ENCODE results near the gene RNF25.

DNA sequence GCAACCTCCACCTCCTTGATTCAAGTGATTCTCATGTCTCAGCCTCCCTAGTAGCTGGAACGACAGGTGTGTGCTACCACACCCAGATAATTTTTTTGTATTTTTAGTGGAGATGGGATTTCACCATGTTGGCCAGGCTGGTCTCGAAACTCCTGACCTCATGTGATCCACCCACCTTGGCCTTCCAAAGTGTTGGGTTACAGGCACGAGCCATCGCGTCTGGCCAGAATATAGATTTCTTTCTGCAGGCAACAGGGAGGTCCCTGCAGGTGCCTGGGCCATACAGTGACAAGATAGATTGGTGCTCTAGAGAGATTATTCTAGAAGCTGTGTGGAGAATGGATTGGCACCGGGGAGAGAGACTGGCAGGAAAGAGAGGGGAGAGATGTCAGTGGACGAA is 50.8 kb downstream of the RNF25 start:
- TF ChIP-seq, protein P1, sequence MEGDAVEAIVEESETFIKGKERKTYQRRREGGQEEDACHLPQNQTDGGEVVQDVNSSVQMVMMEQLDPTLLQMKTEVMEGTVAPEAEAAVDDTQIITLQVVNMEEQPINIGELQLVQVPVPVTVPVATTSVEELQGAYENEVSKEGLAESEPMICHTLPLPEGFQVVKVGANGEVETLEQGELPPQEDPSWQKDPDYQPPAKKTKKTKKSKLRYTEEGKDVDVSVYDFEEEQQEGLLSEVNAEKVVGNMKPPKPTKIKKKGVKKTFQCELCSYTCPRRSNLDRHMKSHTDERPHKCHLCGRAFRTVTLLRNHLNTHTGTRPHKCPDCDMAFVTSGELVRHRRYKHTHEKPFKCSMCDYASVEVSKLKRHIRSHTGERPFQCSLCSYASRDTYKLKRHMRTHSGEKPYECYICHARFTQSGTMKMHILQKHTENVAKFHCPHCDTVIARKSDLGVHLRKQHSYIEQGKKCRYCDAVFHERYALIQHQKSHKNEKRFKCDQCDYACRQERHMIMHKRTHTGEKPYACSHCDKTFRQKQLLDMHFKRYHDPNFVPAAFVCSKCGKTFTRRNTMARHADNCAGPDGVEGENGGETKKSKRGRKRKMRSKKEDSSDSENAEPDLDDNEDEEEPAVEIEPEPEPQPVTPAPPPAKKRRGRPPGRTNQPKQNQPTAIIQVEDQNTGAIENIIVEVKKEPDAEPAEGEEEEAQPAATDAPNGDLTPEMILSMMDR (conservative IDR thresholded peaks at IDR 0.05; ENCODE audit: low read depth, low read length), result no peak
- TF ChIP-seq POLR2A (IDR thresholded peaks at IDR 0.05; ENCODE audit: low read depth, low read length), result no peak
- TF ChIP-seq, protein P2, sequence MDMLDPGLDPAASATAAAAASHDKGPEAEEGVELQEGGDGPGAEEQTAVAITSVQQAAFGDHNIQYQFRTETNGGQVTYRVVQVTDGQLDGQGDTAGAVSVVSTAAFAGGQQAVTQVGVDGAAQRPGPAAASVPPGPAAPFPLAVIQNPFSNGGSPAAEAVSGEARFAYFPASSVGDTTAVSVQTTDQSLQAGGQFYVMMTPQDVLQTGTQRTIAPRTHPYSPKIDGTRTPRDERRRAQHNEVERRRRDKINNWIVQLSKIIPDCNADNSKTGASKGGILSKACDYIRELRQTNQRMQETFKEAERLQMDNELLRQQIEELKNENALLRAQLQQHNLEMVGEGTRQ (IDR thresholded peaks at IDR 0.05; ENCODE audit: low read depth, low read length), result no peak
- TF ChIP-seq CEBPB (IDR thresholded peaks at IDR 0.05; ENCODE audit: low read depth, low read length), result no peak
- no peak for TF ChIP-seq RFX5 (IDR thresholded peaks at IDR 0.05; ENCODE audit: low read depth, low read length)
- no peak for TF ChIP-seq MAZ (IDR thresholded peaks at IDR 0.05; ENCODE audit: borderline replicate concordance, low read depth, low read length)
- no peak for TF ChIP-seq NFE2L2 (IDR thresholded peaks at IDR 0.05; ENCODE audit: low read depth, low read length)
- no peak for TF ChIP-seq BHLHE40 (IDR thresholded peaks at IDR 0.05; ENCODE audit: low read depth, low read length)
- no peak for TF ChIP-seq RCOR1 (IDR thresholded peaks at IDR 0.05; ENCODE audit: insufficient replicate concordance, low read length)
- TF ChIP-seq MAFK (IDR thresholded peaks at IDR 0.05; ENCODE audit: low read depth, low read length), result no peak
